H1 (cell line): ENCODE results near the gene TPSD1. TPM values are rescaled to one million over a fixed set of nuclear protein-coding genes. Genes with fewer than 3 reads are reported as not detected.
"Not testable (repeated sequence)": the region's sequence is repeated elsewhere in the genome, so short reads cannot be mapped to it uniquely, and the experiment has no call there.

Source experiments
- CTCF ChIA-PET: fragments of 300-600 bp; sonication (Branson Sonifier 250); formaldehyde crosslinking; loops from one replicate; lab custom pipeline; 2021; ENCODE audit not compliant: partially characterized antibody; lab: Charles Lee
- POLR2A ChIA-PET: fragments of 300-600 bp; sonication (Branson Sonifier 250); formaldehyde crosslinking; loops from one replicate; lab custom pipeline; 2021; ENCODE audit warnings: inconsistent platforms; ENCODE audit not compliant: partially characterized antibody; lab: Charles Lee
- DNase-seq, 2 experiments: peaks; one replicate each; pipeline versions ENCODE4 v3.0.0 to v3.0.0-alpha.2; 2010 to 2022; ENCODE audit warnings: low spot score in 2 of 2, low read depth in 1 of 2, mixed read lengths in 1 of 2
- FAIRE-seq: peaks from 2 replicates; lab custom pipeline; 2011; peaks lifted over from hg19 to GRCh38; lab: Jason Lieb, UNC
- H2AFZ ChIP-seq: 2 replicates; pipeline ENCODE4 v1.8.1; 2012; ENCODE audit warnings: low read length, inconsistent platforms
- H2AK5ac ChIP-seq: 2 replicates; pipeline ENCODE4 v1.6.1; 2013; ENCODE audit warnings: low read depth, low read length
- H2BK120ac ChIP-seq: replicated peaks from 2 replicates; pipeline ENCODE3; 2013; ENCODE audit warnings: low read depth, low read length, inconsistent platforms
- H2BK12ac ChIP-seq: 2 replicates; pipeline ENCODE4 v1.6.1; 2013; ENCODE audit warnings: low read depth, low read length
- H2BK15ac ChIP-seq: 2 replicates; pipeline ENCODE4 v1.6.1; 2013; ENCODE audit warnings: low read length
- H2BK20ac ChIP-seq: 2 replicates; pipeline ENCODE4 v1.6.1; 2013; ENCODE audit warnings: low read length
- H2BK5ac ChIP-seq: 2 replicates; pipeline ENCODE4 v1.6.1; 2013; ENCODE audit warnings: low read depth, low read length
- H3K14ac ChIP-seq: 2 replicates; pipeline ENCODE4 v1.6.1; 2013; ENCODE audit warnings: inconsistent platforms; ENCODE audit not compliant: insufficient read length
- H3K18ac ChIP-seq: 2 replicates; pipeline ENCODE4 v1.6.1; 2013; ENCODE audit warnings: low read length; ENCODE audit errors: extremely low read depth
- H3K23ac ChIP-seq: 2 replicates; pipeline ENCODE4 v1.6.1; 2013; ENCODE audit warnings: inconsistent platforms; ENCODE audit not compliant: insufficient read length
- H3K23me2 ChIP-seq: 2 replicates; pipeline ENCODE4 v1.6.1; 2013; ENCODE audit warnings: low read depth, low read length
- H3K27ac ChIP-seq: 2 replicates; pipeline ENCODE4 v1.6.1; 2011; ENCODE audit warnings: low read depth, low read length, inconsistent platforms
- H3K27me3 ChIP-seq, 4 experiments: replicated peaks in 1 of 4; 1 replicate in 1 of 4; 2 replicates in 3 of 4; pipeline versions ENCODE4 v1.6.1 to v1.8.1; 2011 to 2013; ENCODE audit warnings: low read length in 3 of 4, mild to moderate bottlenecking in 3 of 4, inconsistent platforms in 2 of 4, mixed read lengths in 2 of 4, moderate library complexity in 1 of 4; ENCODE audit not compliant: control insufficient read depth in 3 of 4, insufficient read depth in 3 of 4; ENCODE audit errors: extremely low read depth in 1 of 4
- H3K36me3 ChIP-seq, 4 experiments: 2 replicates each; pipeline versions ENCODE4 v1.6.1 to v1.8.1; 2011 to 2013; ENCODE audit warnings: mild to moderate bottlenecking in 4 of 4, low read length in 3 of 4, moderate library complexity in 2 of 4, control low read depth in 1 of 4, inconsistent platforms in 1 of 4; ENCODE audit not compliant: insufficient read depth in 4 of 4, control insufficient read depth in 2 of 4
- H3K4ac ChIP-seq: replicated peaks from 2 replicates; pipeline ENCODE3; 2013; ENCODE audit warnings: low read length, low read depth, mixed read lengths, inconsistent platforms; ENCODE audit not compliant: insufficient read length
- H3K4me1 ChIP-seq, 4 experiments: replicated peaks in 1 of 4; 1 replicate in 1 of 4; 2 replicates in 3 of 4; pipeline versions ENCODE4 v1.6.1 to v1.8.1; 2011 to 2013; ENCODE audit warnings: low read length in 3 of 4, inconsistent platforms in 2 of 4, mixed read lengths in 1 of 4; ENCODE audit not compliant: insufficient read depth in 4 of 4, control insufficient read depth in 3 of 4
- H3K4me2 ChIP-seq, 2 experiments: 2 replicates each; pipeline versions ENCODE4 v1.6.1 to v1.8.1; 2011 to 2013; ENCODE audit warnings: low read depth in 2 of 2, low read length in 2 of 2, control low read depth in 1 of 2, inconsistent platforms in 1 of 2, mild to moderate bottlenecking in 1 of 2; ENCODE audit not compliant: insufficient read depth in 1 of 2
- H3K4me3 ChIP-seq, 4 experiments: fragments of 200-600, 300-600 bp in 1 of 4; sonication (generic), shearing (Covaris generic), sonication (Bioruptor Twin) in 1 of 4; 2 replicates each; pipeline versions ENCODE4 v1.5.1 to v1.8.1; 2011 to 2016; ENCODE audit warnings: low read length in 4 of 4, low read depth in 3 of 4, control low read depth in 2 of 4, inconsistent platforms in 2 of 4, mild to moderate bottlenecking in 2 of 4, mixed read lengths in 1 of 4, moderate library complexity in 1 of 4; ENCODE audit not compliant: insufficient read depth in 2 of 4; ENCODE audit errors: extremely low read depth in 1 of 4
- H3K56ac ChIP-seq: replicated peaks from 2 replicates; pipeline ENCODE3; 2013; ENCODE audit warnings: low read depth, mild to moderate bottlenecking, mixed read lengths, low read length, inconsistent platforms; ENCODE audit not compliant: insufficient read length
- H3K79me1 ChIP-seq: 2 replicates; pipeline ENCODE4 v1.6.1; 2013; ENCODE audit warnings: low read depth, low read length, control low read depth
- H3K79me2 ChIP-seq, 2 experiments: 2 replicates each; pipeline versions ENCODE4 v1.6.1 to v1.8.1; 2012 to 2013; ENCODE audit warnings: low read length in 2 of 2, mild to moderate bottlenecking in 2 of 2, inconsistent platforms in 1 of 2; ENCODE audit not compliant: insufficient read depth in 2 of 2, control insufficient read depth in 1 of 2
- H3K9ac ChIP-seq, 4 experiments: replicated peaks in 1 of 4; 1 replicate in 1 of 4; 2 replicates in 3 of 4; pipeline versions ENCODE4 v1.6.1 to v1.8.1; 2011 to 2013; ENCODE audit warnings: low read depth in 3 of 4, low read length in 3 of 4, control low read depth in 2 of 4, mild to moderate bottlenecking in 2 of 4, moderate library complexity in 2 of 4, inconsistent platforms in 1 of 4; ENCODE audit errors: extremely low read depth in 1 of 4
- H3K9me3 ChIP-seq, 2 experiments: 2 replicates each; pipeline versions ENCODE4 v1.6.1 to v1.8.1; 2012 to 2013; ENCODE audit warnings: mild to moderate bottlenecking in 2 of 2, moderate library complexity in 2 of 2, control low read depth in 1 of 2, inconsistent platforms in 1 of 2, low read depth in 1 of 2, low read length in 1 of 2, mixed read lengths in 1 of 2; ENCODE audit not compliant: insufficient read depth in 2 of 2
- H4K20me1 ChIP-seq, 2 experiments: replicated peaks in 1 of 2; 2 replicates each; pipeline versions ENCODE3 to v1.8.1; 2011 to 2013; ENCODE audit warnings: inconsistent platforms in 2 of 2, low read length in 2 of 2, mild to moderate bottlenecking in 1 of 2; ENCODE audit not compliant: insufficient read depth in 2 of 2, control insufficient read depth in 1 of 2
- H4K5ac ChIP-seq: 2 replicates; pipeline ENCODE4 v1.6.1; 2013; ENCODE audit warnings: low read length, low read depth, mixed read lengths, inconsistent platforms; ENCODE audit not compliant: insufficient read length
- H4K8ac ChIP-seq: 2 replicates; pipeline ENCODE4 v1.8.0; 2013; ENCODE audit warnings: mild to moderate bottlenecking, moderate library complexity, low read length, inconsistent platforms; ENCODE audit not compliant: insufficient read depth; ENCODE audit errors: extremely low read depth
- H4K91ac ChIP-seq: replicated peaks from 2 replicates; pipeline ENCODE3; 2013; ENCODE audit warnings: low read length, mixed read lengths, inconsistent platforms; ENCODE audit not compliant: insufficient read length
- WGBS, 2 experiments: shearing (Covaris generic) in 1 of 2; methylation state at CpG; one replicate each; pipeline versions ENCODE4 v1.1.6 to v1.1.7; 2013 to 2015; ENCODE audit warnings: low lambda C conversion rate in 2 of 2, mixed read lengths in 2 of 2, inconsistent platforms in 1 of 2, low coverage in 1 of 2, missing lambda C conversion rate in 1 of 2; ENCODE audit not compliant: insufficient replicate concordance in 2 of 2, insufficient coverage in 1 of 2, insufficient read length in 1 of 2; ENCODE audit errors: extremely low coverage in 1 of 2, missing lambda C conversion rate in 1 of 2; 5-methylcytosine and 5-hydroxymethylcytosine counted together
- polyA plus RNA-seq, 7 experiments: library from polyadenylated mRNA; depleted of rRNA in 3 of 7; stranded (reverse) in 5 of 7; unstranded in 2 of 7; fragments of >200 nt in 5 of 7; fragments of 200-250 nt in 2 of 7; gene quantifications; 1 replicate in 5 of 7; 2 replicates in 1 of 7; 4 replicates in 1 of 7; pipeline versions ENCODE4 v1.2.1 to v1.2.3, GENCODE V29; 2011 to 2013; ENCODE audit warnings: missing spikeins in 2 of 7, mixed read lengths in 2 of 7
- total RNA-seq: library from RNA; stranded (reverse); fragmentation: NEBNext Ultra II Directional; extraction: Animal tissue kit (Norgen Biotek cat#: 25700); gene quantifications from 2 replicates; pipeline ENCODE4 v1.2.1, GENCODE V29; 2021

Gene TPSD1
- total and polyA plus RNA-seq, 2 of the 8 experiments (the other 6 are each of a cell fraction or from before 2014, with no cell fraction given), result 0.26 TPM; not detected in 1

GRCh38 chr16:1249031-1249755 lies 6.7 kb upstream of the TPSD1 start:
- H4K5ac ChIP-seq, H3K36me3 ChIP-seq, H3K27ac ChIP-seq, H3K79me2 ChIP-seq, H2AK5ac ChIP-seq, H2BK12ac ChIP-seq, H2BK120ac ChIP-seq, H4K91ac ChIP-seq, H3K4ac ChIP-seq, H2BK5ac ChIP-seq, H3K9ac ChIP-seq, H4K8ac ChIP-seq, H2BK20ac ChIP-seq, H3K23ac ChIP-seq, H3K4me2 ChIP-seq, DNase-seq, CTCF ChIA-PET, H2BK15ac ChIP-seq, H3K23me2 ChIP-seq, H3K79me1 ChIP-seq, FAIRE-seq, H3K14ac ChIP-seq, H3K18ac ChIP-seq, H3K56ac ChIP-seq, H3K9me3 ChIP-seq, H2AFZ ChIP-seq, H3K4me3 ChIP-seq, H3K4me1 ChIP-seq, H4K20me1 ChIP-seq, POLR2A ChIA-PET: not testable (repeated sequence)
- H3K27me3 ChIP-seq, result peaks cover 0 to 11% (median 4%) of the 10 kb centered on the region in 4 experiments; a peak in 3 of 7 replicates
- WGBS, 2 experiments, result no CpG with 5 or more reads among the region's 43 CpGs
